Colon (tissue), 2 donors: ENCODE measurements around the gene CARD11.

Experiments used
- FAIRE-seq: peaks from 2 replicates; lab custom pipeline; 2012; peaks lifted over from hg19 to GRCh38; lab: Jason Lieb, UNC
- donor health status: control.
- donor health status: control.

The CARD11 gene

DNA sequence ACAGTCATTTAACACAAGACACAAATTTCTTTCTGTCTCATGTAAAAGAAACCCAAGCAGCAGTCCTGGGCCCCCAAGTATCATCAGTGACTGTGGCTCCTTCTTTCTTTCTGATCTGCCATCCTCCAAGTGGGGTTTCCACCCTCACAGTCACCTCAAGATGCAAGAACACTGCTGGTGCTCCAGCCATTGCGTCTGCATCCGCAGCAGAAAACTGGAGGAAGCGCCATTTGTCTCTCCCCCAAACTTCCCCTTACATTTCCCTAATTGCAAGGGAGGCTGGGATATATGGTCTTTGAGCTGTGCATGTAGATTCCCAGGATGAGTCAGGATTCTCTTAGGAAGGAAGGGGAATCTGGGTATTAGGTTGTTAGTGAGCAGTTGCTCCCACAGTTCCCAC, 138.6 kb downstream of the CARD11 start:
- FAIRE-seq = no peak

DNA sequence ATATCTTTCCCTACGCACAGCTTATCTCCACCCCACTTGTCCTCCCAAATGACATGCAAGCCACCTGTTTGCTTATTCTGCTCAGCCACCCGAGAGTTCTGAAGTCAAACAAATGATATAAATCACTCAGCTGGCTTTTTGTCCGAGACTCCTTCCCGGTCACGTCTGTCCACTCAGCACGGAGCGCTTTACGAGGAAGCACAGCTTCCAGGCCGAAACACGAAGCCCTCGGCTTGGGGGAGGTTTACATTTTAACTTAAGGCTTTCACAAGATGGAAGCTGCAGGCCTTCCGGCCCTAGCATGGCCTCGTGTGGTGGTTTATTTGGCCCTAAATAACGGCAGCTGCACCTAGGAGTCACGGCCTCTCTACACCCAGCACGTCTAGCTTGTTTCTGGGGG, 139.5 kb downstream of the CARD11 start:
- no peak for FAIRE-seq

DNA sequence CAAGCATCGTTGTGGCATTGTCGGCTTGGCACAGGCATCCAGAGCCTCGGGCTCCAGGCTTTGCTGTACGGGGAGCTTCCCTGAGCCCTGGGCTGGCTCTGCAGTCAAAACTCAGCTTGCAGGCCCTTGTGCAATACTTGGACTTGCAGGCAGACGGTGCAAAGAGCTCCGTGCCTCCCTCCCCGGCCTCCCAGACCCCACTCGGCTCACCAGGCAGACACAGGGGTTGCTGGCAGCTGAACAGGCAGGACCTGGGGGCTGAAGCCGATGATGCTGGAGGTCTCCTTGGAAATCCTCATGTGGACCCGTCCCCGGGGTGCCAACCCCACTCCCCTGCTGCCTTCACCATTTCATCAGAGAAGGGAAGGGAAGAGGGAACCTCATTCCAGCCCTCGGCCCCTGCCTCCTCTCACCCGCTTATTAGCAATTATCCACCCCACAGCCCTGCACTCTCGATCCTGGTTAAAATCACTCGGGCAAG, 139.9 kb downstream of the CARD11 start:
- no peak for FAIRE-seq

DNA sequence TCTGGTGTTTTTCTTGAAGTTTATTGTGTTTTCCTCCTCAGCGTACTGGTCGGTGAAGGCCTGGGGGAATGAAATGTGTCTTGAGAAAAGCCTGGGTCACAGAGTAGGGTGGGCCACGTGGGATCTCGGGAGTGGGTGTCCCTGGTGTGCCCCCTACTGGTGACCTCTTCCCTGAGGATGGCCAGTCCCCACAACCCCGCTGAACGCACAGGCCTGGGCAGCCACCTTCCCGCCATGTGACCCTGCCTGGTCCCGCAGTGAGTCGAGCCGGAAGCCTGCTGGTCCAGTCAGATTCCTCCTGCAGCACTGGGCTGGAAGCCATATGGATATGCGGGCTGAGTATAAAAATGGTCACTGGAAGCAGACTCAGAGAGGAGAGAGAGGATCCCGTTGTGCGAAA, 146.6 kb downstream of the CARD11 start:
- no peak for FAIRE-seq

DNA sequence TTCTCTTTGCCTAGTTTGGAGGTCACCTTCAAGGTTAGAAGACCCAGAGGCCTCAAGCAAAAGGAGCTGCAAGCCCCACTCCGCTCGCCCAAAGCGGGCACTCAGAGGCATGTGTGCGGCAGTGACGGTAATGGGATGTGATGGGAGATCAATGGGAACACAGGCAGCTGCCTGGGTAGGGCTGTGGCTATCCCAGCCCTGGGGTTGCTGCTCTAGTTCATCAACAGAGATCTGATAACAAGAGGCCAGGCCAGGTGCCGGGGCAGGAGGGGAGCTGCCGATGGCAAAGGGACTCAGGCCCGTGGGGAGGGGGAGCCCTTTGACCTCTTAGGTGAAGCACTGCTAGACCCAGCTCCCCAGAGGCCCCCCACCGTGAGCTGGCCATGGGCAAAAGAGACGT, 147.5 kb downstream of the CARD11 start:
- FAIRE-seq = no peak

DNA sequence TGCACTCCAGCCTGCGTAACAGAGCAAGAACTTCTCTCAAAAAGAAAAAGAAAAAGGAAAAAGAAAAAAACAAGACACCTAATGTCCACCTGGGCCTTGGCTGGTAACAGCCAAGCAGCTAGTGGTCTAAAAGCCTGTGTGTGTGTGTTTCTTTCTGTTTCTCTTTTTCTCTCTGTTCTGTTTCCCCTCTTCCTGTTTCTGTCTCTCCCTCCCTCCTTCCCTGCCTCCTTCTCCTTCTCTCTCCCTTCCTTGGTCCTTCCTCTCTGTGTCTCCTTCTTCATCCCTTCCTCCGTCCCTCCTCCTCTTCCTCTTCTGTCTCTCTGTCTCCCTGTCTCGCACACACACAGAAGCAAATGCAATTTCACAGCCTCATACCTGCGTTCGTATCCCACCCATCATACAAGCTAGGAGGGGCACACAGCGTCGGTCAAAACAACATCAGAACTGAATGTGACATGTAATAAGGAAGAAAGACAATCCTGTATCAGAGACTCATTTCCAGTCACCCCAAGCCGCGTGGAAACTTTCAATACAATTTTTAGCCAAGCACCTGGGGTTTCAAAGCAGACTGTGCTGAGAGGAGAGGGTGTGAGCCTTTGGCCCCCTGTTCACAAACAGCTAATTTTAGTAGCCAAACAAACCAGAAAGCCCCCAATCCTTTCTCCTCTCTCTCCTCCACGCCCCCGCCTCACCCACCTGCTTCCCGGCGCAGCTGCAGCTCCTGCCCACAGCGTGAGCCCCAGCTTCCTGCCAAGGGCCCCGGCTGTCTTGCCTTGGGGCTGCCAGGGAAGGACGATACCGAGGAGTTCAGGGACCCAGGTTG, 149.3 kb downstream of the CARD11 start:
- no peak for FAIRE-seq

DNA sequence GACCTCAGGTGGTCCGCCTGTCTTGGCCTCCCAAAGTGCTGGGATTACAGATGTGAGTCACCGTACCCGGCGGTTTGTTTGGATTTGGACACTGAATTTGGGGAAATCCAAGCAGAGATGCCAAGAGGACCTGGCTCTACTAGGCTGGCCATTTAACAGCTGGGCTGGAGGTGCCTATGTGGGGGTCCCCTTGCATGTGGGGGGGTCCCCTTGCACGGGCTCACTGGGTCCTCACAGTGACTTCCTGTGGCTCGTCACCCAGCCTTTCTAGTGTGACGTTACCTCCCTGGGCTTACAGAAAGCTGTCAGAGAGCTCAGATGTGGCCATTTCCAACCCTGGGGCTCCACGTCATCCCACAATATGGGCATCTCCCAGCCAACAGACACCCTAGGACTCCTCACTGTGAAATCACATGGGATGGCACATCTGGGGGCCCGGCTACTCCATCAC, 150.2 kb downstream of the CARD11 start:
- FAIRE-seq = no peak

DNA sequence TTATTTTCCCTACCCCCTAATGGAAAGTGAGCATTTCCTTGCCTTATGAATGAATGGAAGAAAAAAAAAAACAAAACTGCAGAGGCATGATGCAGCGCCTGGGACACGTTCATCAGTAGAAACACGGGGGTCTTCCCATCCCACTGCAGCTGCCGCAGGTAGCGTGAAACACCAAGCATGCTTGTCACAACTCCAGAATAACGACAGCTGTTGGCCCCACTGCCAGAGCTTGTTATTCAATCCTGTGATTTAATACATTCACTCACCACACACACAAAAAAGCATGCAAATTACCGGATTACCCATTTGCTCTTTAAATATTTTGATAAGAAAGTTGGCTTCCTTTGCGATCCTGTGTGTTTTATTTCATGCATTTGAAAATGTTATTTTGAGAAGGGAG, 151.1 kb downstream of the CARD11 start:
- FAIRE-seq = no peak

DNA sequence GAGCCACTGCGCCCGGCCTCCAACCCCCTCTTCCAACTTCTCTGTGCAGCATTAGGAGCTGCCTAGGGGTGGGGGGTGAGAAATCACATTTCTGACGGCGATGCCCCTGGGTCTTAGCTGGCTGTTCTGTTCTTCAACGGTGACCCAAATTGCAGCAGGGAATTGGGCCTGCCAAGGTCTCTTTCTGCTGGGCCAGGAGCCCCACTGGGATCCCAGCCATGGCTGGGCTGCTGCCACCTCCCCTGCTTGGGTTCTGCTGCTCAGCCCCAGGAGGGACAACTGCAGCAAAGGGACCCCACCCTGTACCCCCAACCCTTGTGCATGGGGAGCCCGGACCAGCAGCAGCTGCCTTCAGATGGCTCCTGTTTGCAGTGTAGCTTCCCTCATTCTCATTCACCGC, 155.9 kb downstream of the CARD11 start:
- FAIRE-seq = no peak

DNA sequence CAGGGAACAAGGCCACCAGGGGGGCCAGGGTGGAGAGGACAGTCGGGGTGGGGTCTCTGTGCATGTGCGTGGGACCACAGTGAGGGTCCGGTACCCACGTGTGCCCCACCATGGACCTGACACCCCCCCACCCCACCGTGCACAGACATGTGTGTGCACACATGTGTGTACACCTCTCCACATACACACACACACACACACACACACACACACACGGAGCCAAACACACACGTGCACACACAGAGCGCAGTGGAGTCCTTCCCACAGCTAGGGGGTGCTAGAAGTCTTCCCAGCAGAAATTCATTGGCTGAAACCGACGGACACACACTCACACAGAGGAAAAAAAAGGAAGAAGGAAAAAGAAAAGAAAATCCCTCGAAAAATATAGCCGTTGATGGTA, 156.8 kb downstream of the CARD11 start:
- no peak for FAIRE-seq

DNA sequence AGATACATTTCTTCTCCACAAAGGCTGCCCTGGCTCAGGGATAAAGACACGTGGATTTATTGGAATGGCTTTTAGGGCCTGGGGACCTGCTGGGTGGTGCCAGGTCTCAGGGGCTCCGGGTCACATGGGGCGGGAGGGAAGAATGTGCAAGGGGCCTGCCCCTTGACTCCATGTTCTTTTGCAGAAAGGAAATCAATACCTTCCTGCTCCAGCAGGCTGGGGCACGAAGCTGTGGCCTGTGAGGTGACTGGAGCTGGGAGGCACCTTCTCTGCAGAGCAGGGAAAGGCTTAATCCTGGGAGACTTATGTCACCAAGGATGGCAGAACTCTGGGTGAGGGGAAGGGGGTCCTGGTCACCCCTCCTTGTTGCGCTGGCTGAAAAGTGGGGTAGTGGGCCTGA, 157.3 kb downstream of the CARD11 start:
- no peak for FAIRE-seq

DNA sequence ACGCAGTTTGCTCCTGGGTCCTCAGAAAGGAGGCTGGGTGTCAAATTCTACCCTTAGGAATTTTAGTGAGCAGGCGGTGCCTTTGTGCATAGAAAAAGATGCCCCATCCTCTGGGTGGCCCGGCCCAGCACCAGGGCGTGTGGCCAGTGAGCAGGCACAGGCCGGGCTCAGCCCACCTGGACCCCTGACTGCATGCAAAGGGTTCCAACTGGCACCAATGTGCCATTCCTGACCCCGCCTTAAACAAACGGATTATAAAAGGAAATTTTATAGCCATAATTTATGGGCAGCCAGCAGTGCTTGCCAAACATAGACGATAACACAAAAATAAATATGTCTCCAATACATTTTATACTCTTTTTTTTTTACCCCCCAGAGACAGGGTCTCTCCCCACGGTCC, 159.5 kb downstream of the CARD11 start:
- FAIRE-seq = no peak

DNA sequence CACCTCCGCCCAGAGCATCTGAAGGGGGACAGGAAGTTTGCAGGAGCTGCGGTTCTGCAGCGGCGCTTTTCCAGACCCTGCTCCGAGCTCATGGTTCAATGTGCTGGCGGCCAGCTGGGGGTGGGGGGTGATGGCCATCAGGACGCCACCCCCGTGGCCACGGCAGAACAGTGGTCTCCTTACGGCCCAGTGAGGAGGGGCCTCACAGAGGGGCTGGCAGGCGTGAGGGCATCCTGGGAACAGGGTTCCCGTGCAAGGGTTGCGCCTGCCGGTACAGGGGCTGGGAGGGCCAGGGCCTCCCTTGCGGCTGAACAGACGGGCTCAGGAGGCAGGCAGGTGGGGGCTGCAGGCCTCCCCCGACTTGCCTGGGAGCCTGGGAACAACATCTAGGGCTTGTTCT, 160.6 kb downstream of the CARD11 start:
- FAIRE-seq = no peak

DNA sequence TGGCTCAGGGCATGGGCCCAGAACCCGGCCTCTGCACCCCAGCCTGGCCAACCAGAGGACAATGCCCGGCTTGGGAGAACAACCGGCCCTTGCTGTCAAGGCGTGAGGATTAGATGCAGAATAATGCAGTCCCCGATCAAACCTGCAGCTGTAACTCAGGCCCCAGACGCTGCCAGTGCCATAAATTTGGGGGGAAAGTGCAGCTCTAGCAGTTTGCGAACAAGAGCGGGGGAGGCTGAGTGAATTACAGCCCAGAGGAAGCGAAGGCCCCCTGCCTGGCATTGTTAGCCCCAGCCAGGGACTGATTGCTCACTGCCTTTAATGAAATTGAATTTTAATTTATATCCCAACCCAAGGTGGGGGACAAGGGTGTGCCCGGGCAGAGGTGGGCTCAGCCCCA, 161.6 kb downstream of the CARD11 start:
- no peak for FAIRE-seq

DNA sequence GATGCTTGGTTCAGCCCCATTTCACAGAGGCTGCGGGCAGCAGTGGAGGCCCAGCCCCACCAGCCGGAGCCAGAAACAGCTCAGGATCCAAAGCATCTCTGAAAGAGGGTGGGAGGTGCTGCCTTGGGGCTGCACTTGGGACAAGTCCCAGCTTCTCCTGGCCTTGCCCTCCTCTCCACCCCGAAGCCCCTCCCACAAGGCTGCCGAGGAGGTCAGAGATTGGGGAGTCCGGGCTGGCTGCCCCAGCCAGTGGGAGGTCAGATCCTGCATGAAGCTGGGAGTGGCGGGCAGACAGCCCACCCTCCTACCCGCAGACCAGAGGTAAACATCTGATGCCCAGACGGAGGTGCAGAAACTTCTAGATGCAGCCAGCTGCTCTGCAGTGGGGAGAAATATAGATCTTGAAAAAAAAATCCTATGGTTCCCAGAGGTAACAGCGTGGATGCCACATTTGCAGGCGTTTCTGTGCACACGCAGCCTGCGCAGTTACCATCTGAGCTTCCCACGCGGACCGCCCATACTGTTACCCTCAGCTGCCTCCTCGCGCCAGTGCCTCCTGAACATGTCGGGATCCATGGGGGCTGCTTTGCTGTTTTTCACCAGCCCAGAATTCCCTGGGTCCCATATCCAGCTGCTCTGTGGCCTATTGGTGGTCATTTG, 162.7 kb downstream of the CARD11 start:
- no peak for FAIRE-seq

DNA sequence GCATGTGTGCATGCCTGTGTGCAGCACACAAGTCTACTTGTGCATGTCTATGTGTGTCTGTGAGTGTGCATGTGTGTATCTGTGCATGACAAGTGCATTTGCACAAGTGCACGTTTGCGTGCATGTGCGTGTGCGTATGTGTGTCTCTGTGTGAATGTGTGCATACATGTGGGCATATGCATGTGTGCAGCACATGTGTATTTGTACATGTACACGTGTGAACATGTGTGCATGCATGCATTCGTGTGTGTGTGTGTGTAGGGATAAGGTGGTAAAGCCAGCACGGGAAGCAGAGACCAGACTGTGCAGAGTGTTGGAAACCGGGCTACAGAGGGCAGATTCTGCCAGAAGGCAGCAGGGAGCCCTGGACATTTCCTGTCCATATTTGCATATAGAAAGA, 163.6 kb downstream of the CARD11 start:
- no peak for FAIRE-seq

DNA sequence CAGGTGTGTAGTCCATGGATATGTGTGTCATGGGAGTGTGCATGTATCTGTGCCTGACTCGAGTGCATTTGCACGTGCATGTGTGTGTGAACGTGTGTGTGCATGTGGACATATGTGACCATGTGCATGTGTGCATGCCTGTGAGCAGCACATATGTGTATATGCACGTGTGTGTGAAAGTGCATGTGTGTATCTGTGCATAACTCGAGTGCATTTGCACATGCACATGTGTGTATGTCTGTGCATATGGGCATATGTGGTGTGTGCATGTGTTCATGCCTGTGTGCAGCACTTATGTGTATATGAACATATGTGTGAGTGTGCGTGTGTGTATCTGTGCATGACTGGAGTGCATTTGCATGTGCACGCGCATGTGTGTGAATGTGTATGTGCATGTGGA, 164.3 kb downstream of the CARD11 start:
- FAIRE-seq = no peak

DNA sequence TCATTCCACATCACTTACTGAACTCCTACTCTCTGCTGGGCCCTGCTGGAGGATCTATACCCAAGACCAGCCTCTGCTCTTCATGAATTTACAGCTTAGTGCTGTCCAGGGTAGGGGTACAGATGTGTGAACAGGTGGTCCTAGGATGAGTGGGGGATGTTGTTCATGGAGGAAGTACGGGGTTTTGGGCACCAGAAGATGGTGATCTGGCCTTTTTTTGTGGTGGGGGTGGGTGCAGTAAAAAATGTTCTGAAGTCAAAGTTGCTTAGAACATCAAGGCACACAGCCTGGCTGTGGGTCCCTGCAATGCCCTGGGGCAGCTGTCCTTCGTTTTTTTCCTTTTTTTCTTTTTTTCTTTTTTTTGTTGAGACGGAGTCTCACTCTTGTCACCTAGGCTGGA, 165.4 kb downstream of the CARD11 start:
- FAIRE-seq = no peak

DNA sequence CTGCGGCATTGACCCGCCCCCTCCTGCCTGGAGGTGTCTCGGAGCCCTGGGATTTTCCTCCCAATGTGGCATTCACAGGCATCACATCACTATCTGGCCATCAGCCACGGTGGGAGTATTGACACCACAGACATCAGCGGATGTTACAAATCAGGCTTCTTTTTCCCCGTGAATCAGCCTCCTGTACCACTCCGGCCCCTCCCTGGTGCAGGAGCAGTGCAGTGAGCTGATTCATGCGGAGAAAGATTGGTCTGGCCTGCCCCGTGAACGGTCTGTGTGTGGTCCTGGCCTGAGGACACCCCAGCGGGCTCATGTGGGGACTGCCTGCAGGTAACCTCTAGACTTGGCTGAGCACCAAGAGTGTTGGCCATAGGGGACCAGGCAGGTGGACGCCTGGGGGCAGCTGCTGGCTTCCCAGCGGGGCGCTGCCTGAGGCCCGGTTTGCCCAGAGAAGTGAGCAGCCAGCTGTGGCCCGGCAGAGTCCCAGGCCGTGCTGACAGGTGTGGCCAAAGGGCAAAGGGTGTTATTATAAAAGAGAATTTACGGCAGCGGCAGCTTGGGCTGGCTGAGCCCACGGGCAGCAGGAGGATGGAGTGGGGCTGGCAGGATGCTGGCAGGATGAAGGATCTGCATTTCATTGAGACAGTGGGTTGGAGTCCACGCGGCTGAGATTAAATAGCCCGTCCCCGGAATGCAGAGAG, 167.5 kb downstream of the CARD11 start:
- no peak for FAIRE-seq

DNA sequence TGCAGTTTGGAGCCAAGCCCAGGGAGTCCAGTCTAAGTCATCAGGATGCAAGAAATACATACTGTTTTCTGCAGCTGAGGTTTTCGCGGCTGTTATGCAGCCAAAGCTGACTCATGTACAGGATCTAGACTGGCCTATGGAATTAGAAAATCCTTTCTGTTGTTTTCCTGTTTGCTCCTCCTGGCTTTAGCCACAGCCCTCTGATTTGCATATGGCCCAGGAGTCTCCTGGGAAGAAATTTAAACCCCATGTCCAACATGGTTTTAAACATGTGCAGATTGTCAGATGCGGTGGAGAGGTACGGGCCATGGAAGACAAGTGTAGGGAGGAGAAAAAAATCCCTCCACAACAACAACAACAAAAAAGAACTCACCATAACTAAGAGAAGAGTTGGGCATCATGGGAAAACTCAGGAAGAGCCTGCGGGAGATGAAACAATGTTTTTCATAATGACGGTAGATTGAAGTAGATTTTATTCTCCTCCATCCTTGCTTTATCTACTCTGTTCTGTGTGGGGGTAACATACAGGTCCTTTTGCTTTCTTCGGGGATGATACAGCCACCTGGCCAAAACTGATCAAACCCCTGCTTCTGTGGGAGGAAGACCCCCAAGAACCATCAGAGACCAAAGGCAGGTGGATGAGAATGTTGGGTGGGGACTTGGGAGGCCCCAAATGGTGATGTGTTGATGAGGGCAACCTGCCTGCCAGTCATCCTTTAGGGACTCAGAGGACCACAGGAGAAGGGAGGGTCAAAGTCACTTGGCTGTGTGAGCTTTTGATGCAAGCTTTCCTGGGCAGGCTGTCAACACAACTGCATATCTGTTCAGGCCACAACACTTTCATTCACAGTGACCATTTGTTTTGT, 169.7 kb downstream of the CARD11 start:
- FAIRE-seq = no peak

DNA sequence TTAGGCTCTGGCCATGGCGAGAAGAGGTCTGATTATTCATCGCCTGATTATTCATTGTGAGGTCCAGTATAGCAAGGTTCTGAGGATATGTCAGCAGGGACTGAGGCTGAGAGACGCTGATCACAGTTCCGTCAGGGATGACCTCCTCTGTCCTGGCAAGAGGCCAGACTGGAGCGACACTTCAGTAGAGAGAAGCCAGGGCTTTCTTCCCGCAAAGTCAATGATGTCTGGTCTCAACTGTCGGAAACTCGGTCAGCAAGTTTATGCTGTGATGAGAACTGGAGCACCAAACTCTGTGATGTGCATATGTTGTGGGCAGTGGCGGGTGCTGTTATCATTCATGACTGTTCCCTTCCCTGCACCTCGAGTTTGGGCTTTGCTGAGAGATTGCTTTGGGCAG, 170.5 kb downstream of the CARD11 start:
- no peak for FAIRE-seq

DNA sequence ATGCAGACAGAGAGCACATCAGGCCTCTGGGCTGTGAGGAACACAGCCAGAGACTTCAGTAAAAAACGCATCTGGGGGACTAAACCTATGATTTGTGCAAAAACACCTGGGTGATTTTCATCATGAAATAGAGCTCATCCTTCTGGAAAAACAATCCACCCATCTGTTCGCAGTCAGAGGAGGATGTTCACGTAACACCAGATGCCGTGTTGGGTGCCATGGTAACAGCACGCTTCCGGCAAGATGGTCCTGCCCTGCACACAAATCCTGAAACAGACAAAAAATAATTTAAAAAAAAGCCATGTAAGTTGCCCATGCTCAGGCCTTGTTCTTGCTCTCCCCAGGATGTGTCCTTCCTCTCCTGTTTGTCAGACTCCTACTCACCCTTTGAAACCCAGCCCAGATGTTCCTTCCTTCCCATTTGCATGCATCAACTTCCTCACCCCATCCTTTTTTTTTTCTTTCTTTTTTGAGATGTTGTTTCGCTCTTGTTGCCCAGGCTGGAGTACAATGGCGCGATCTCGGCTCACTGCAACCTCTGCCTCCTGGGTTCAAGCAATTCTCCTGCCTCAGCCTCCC, 171.3 kb downstream of the CARD11 start:
- no peak for FAIRE-seq
